NCI-H1417 treated with DMSO at 0.1 percent for 48 hours (cell line): ENCODE measurements around the gene NPAS3.

Source experiments
- DNase-seq: peaks from one replicate; lab custom pipeline; 2025; lab: John Stamatoyannopoulos, UW

The NPAS3 gene

GRCh38 chr14:33332497-33332896 lies 393.8 kb downstream of the NPAS3 start:
- no peak for DNase-seq

- DNase-seq, result no peak
These were observed 396.7 kb downstream of the NPAS3 start for GRCh38 chr14:33335366-33335765.

- no peak for DNase-seq
These were observed 403.8 kb downstream of the NPAS3 start for GRCh38 chr14:33342299-33342974.

DNA sequence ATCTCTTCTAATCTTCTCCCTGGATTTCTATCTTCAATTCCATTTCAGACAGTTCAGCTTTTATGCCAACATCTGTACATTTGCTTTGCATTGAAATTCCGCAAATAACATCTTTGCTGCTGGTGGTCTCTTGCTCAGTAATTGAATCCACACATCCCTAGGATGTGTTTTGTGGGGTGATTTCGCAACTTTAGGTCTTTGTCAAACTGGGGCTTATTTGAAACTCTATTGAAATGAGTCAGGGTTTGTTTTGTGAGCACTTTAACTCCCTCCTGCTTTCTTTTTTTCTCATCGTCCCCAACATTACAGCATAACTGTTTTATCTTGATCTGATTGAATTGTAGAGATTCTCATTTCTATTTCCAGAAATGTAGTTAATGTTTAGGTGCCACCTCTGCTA lies 404.3 kb downstream of the NPAS3 start:
- DNase-seq, result no peak

DNA sequence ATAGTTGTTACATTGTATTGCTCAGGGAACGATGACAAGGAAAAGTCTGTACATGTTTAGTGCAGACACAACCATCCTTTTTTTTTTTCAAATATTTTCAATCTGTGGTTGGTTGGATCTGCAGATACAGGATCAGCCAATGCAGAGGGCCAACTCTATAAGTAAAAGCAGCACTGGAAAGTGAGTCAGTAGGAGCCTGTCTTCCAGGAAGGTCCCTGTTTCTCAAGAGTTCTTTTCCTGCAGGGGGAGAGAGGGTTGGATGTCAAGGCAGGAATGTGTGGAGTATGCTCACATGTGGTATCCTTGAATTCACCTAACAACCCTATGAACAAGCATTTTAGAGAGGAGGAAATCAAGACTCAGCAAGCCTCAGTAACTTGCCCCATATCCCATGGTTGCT lies 409.1 kb downstream of the NPAS3 start:
- DNase-seq, result no peak

GRCh38 chr14:33348510-33348909 lies 409.8 kb downstream of the NPAS3 start:
- no peak for DNase-seq

DNA sequence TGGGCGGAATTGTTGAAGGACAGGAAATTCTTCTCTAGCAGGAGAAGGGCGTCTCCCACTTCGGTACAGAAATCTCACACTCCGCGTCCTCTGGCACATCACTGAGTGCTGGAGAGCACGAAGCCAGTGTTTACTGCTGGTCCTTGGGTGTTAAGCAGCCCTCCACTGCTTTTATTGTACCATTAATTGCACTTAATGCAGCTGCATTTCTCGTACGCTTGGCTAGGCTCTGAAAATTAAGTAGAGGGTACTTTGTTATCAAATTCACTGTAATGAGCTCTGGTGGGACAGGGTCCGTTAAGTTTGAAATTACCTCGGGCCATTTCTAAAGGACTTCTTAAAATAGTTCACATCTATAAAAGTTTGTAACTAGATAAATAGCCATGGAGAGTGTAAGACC lies 411.2 kb downstream of the NPAS3 start:
- peak; percentile 19 for DNase-seq

GRCh38 chr14:33350366-33350990 lies 411.8 kb downstream of the NPAS3 start:
- DNase-seq, result no peak

GRCh38 chr14:33352821-33353220 lies 414.1 kb downstream of the NPAS3 start:
- DNase-seq, result no peak

DNA sequence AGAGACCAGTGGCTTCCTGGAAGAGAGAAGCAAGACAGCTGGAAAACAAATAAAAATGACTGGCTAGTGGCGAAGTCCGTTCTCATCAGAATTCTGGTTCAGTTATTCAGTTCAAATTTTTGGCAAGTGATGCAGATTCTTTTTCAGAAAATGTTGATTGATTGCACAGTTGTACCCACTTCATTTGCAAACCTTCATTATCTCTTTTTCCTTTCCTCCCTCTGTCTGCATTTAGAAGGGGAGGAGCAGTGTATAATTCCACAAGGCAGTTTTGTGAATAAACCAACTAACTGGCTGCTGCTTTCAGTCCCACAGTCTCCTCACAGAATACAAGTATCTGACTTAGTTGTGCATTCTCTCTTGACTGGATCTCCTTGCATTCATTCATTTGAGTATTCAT lies 417.5 kb downstream of the NPAS3 start:
- DNase-seq, result no peak

- DNase-seq, result no peak
These were observed 418.7 kb downstream of the NPAS3 start for GRCh38 chr14:33357225-33358010.

DNA sequence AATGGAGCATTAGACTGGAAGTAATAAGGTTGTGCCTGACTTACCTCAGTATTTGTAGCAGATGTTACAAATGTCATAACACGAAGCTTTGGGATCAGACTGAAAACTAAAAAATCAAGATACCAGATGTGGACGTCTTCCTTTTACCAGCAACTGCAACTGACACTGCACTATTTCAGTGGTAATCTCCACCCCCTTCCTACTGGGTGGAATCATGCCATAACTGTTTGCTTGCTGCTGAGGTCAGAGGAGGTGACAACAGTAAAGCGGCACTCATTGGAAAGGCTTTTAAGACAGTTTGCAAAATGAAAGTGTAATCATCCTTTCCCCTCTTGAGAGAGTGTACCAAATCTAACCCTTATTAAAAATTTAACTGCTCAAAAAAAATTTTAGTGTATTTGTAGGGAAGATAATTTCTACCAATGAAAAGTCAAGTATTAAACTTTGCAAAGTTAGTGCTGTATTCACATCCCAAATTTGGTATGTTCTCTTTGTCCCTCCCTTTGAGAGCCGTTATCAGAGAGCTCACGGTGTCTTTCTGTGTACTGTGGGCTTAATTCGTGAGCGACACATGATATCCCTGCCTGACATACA lies 420.7 kb downstream of the NPAS3 start:
- DNase-seq, result no peak

DNA sequence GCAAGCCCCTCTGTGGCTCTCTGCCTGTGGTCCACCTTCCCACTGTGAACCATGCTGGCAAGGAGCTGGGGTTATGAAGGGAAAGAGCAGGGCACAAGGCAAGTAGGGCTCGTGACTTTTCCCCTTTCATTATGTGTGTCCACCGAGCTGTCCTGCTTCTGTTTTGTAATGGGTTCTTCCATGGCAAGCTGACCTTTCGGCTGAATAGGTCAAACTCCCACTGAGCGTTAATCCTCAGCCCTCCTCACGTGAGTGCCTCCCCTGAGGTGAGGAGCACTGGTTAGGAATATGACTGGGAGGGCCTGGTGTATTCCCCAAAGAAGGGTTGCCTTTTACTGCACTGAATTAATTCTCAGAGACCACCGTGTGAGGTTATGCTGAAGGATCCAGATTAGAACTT lies 424.3 kb downstream of the NPAS3 start:
- no peak for DNase-seq

DNA sequence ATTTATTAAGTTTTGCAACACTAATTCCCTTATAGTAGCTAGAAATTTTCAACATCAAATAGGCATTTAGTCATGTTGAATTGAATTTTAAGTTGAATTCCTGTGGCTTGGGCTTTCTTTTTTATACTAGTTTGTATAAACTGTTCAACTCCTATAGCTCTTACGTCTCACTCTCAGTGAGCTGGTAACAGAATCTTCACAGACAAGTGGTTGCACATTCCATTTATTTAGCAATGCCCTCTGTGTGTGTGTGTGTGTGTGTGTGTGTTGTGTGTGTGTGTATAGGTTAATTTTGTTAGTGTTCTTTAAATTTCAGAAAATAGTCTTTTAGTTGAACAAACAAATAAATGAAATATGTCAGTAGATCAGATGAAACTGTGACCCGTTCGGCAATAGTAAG lies 425.0 kb downstream of the NPAS3 start:
- no peak for DNase-seq

GRCh38 chr14:33364466-33364865 lies 425.8 kb downstream of the NPAS3 start:
- DNase-seq, result no peak

GRCh38 chr14:33369041-33369440 lies 430.4 kb downstream of the NPAS3 start:
- DNase-seq, result no peak

DNA sequence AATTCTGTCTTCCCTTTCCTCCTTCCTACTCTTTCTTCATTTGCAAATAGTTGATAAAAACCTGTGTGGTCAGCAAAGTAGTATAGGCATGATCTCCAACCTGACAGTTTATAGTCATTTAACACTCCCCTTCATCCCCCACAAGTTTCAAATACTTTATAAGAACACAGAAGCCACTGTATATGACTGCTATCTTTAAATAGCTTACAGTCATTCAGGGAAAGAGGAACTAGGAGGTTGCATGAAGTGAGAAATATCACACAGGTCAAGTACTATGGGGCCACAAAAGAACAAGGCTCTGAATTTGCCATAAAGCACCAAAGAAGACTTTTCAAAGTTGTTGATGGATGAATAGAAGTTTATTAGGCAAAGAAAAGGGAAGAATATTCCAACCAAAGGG lies 431.3 kb downstream of the NPAS3 start:
- no peak for DNase-seq

GRCh38 chr14:33370426-33370825 lies 431.7 kb downstream of the NPAS3 start:
- no peak for DNase-seq

GRCh38 chr14:33375196-33375595 lies 436.5 kb downstream of the NPAS3 start:
- no peak for DNase-seq

GRCh38 chr14:33375786-33376185 lies 437.1 kb downstream of the NPAS3 start:
- no peak for DNase-seq

GRCh38 chr14:33376510-33376909 lies 437.8 kb downstream of the NPAS3 start:
- no peak for DNase-seq

- DNase-seq, result no peak
These were observed 439.1 kb downstream of the NPAS3 start for GRCh38 chr14:33377596-33378390.
